Keratinocyte (primary cell): ENCODE measurements around the gene EVX2. TPM values are rescaled to one million over a fixed set of nuclear protein-coding genes. Genes with fewer than 3 reads are reported as not detected.

Source experiments
- DNase-seq: peaks from one replicate; pipeline ENCODE4 v3.0.0-alpha.2; 2011; ENCODE audit warnings: low read depth, missing footprints, low spot score
- FAIRE-seq: peaks from 2 replicates; lab custom pipeline; 2011; peaks lifted over from hg19 to GRCh38; lab: Jason Lieb, UNC
- H2AFZ ChIP-seq: 2 replicates; pipeline ENCODE4 v1.6.0; 2012; ENCODE audit warnings: low read length, control low read depth, inconsistent platforms; ENCODE audit not compliant: control insufficient read depth
- H3K27ac ChIP-seq: 2 replicates; pipeline ENCODE4 v1.5.1; 2011; ENCODE audit warnings: low read length; ENCODE audit not compliant: control insufficient read depth, insufficient read depth
- H3K27me3 ChIP-seq: 3 replicates; pipeline ENCODE4 v1.6.0; 2011; ENCODE audit warnings: low read length; ENCODE audit not compliant: control insufficient read depth, insufficient read depth; ENCODE audit errors: extremely low read depth
- H3K36me3 ChIP-seq, 2 experiments: 2 replicates in 1 of 2; 3 replicates in 1 of 2; pipeline ENCODE4 v1.5.1; 2011; ENCODE audit warnings: low read length in 2 of 2, mild to moderate bottlenecking in 1 of 2; ENCODE audit not compliant: control insufficient read depth in 2 of 2, insufficient read depth in 2 of 2; ENCODE audit errors: extremely low read depth in 1 of 2
- H3K4me1 ChIP-seq: 3 replicates; pipeline ENCODE4 v1.5.1; 2011; ENCODE audit warnings: low read length; ENCODE audit not compliant: control insufficient read depth, insufficient read depth; ENCODE audit errors: extremely low read depth
- H3K4me2 ChIP-seq: 3 replicates; pipeline ENCODE4 v1.6.0; 2011; ENCODE audit warnings: low read depth, low read length; ENCODE audit not compliant: control insufficient read depth, insufficient read depth; ENCODE audit errors: extremely low read depth
- H3K4me3 ChIP-seq, 3 experiments: fragments of 200-600 bp in 1 of 3; sonication (generic) in 1 of 3; 2 replicates in 2 of 3; 3 replicates in 1 of 3; pipeline ENCODE4 v1.5.1; 2011 to 2016; ENCODE audit warnings: low read length in 3 of 3, mild to moderate bottlenecking in 3 of 3, control low read depth in 2 of 3, inconsistent platforms in 1 of 3, low read depth in 1 of 3, mixed read lengths in 1 of 3, mixed run types in 1 of 3, moderate library complexity in 1 of 3; ENCODE audit not compliant: control insufficient read depth in 2 of 3, insufficient read depth in 2 of 3; ENCODE audit errors: extremely low read depth in 1 of 3
- H3K79me2 ChIP-seq: 2 replicates; pipeline ENCODE4 v1.6.0; 2012; ENCODE audit warnings: low read length; ENCODE audit not compliant: control insufficient read depth, insufficient read depth
- H3K9ac ChIP-seq: 3 replicates; pipeline ENCODE4 v1.6.0; 2011; ENCODE audit warnings: low read length; ENCODE audit not compliant: control insufficient read depth, insufficient read depth; ENCODE audit errors: extremely low read depth
- H3K9me1 ChIP-seq: 3 replicates; pipeline ENCODE4 v1.6.0; 2011; ENCODE audit warnings: low read length; ENCODE audit not compliant: control insufficient read depth, insufficient read depth; ENCODE audit errors: extremely low read depth
- H3K9me3 ChIP-seq: 2 replicates; pipeline ENCODE4 v1.5.1; 2012; ENCODE audit warnings: low read depth, low read length; ENCODE audit not compliant: control insufficient read depth
- H4K20me1 ChIP-seq: 3 replicates; pipeline ENCODE4 v1.6.0; 2011; ENCODE audit warnings: low read length; ENCODE audit not compliant: control insufficient read depth, insufficient read depth; ENCODE audit errors: extremely low read depth
- CTCF ChIP-seq, 3 experiments: IDR thresholded peaks in 1 of 3; conservative IDR thresholded peaks in 1 of 3; optimal IDR thresholded peaks in 1 of 3; 2 replicates in 2 of 3; 3 replicates in 1 of 3; pipeline versions ENCODE3 to v1.5.1; 2011; ENCODE audit warnings: low read length in 3 of 3, mild to moderate bottlenecking in 3 of 3, moderate library complexity in 2 of 3, control low read depth in 1 of 3, inconsistent platforms in 1 of 3; ENCODE audit not compliant: insufficient read depth in 2 of 3; ENCODE audit errors: extremely low read depth in 1 of 3
- EZH2 ChIP-seq: IDR thresholded peaks from one replicate; pipeline ENCODE4 v1.6.1; 2012; ENCODE audit warnings: inconsistent platforms, mild to moderate bottlenecking, low read length, moderate library complexity
- dilution Hi-C: fragments of 300-500 bp; cut with MboI; formaldehyde crosslinking; loops from one replicate; pipeline ENCODE4 v1.7.0; 2020; ENCODE audit warnings: low sequenced_read_pairs; ENCODE audit not compliant: extremely low pct_ligation_motif_present
- polyA plus RNA-seq, 5 experiments: library from polyadenylated mRNA; depleted of rRNA in 3 of 5; stranded (reverse) in 3 of 5; stranded (forward) in 1 of 5; unstranded in 1 of 5; fragments of >200 nt; gene quantifications; 1 replicate in 1 of 5; 2 replicates in 3 of 5; 3 replicates in 1 of 5; pipeline versions ENCODE4 v1.2.1 to v1.2.3, GENCODE V29; 2011 to 2012; ENCODE audit warnings: missing spikeins in 2 of 5, low read depth in 1 of 5, low replicate concordance in 1 of 5

Gene EVX2
- polyA plus RNA-seq, 1 donor (not counting 4 experiments of a cell fraction or from before 2014, with no cell fraction given) = not detected

- FAIRE-seq (no peak), DNase-seq (no peak)
- H3K4me2 ChIP-seq = no peak within 1 kb of the TSS
- no peak within 1 kb of the TSS for H3K4me3 ChIP-seq
- H3K36me3 ChIP-seq = no peaks in the 10 kb centered on the region
- peaks cover 3% of the 10 kb centered on the region for H4K20me1 ChIP-seq
- H2AFZ ChIP-seq = no peak within 1 kb of the TSS
- dilution Hi-C loops = no loop called here
- TF ChIP-seq EZH2 (no peak), CTCF (optimal IDR thresholded peaks at IDR 0.05 in 1 of 3, IDR thresholded peaks at IDR 0.05 in 1 of 3, conservative IDR thresholded peaks at IDR 0.05 in 1 of 3; ENCODE audit: extremely low read depth in 1 of 3, insufficient read depth in 2 of 3, low read length in 3 of 3) (no peak)
- no peak within 1 kb of the TSS for H3K27ac ChIP-seq
- no peaks in the 10 kb centered on the region for H3K9me3 ChIP-seq
- peaks cover 99% of the 10 kb centered on the region for H3K27me3 ChIP-seq
- no peaks in the 10 kb centered on the region for H3K9me1 ChIP-seq
- no peak within 1 kb of the TSS for H3K9ac ChIP-seq
- peaks cover 5% of the 10 kb centered on the region for H3K4me1 ChIP-seq
- no peaks in the 10 kb centered on the region for H3K79me2 ChIP-seq
Observed at GRCh38 chr2:176099728-176100546, 16.2 kb upstream of the EVX2 start, which contains the start of gene HOXD12. TSS of gene HOXD12 (plus strand) at chr2:176099795. CDS start at chr2:176099802, 7 bp downstream.

- Histone ChIP-seq H3K9me3 (no peaks in the 10 kb centered on the region), H3K36me3 (no peaks in the 10 kb centered on the region), H3K27me3 (peaks cover 99% of the 10 kb centered on the region), H3K27ac (no peak overlapping the region), H3K4me1 (peaks cover 5% of the 10 kb centered on the region), H3K9me1 (no peaks in the 10 kb centered on the region), H3K4me2 (no peak overlapping the region), H4K20me1 (peaks cover 3% of the 10 kb centered on the region), H3K9ac (no peak overlapping the region), H3K4me3 (no peak overlapping the region), H3K79me2 (no peaks in the 10 kb centered on the region), H2AFZ (no peak overlapping the region)
- DNase-seq = no peak
- TF ChIP-seq CTCF (optimal IDR thresholded peaks at IDR 0.05 in 1 of 3, IDR thresholded peaks at IDR 0.05 in 1 of 3, conservative IDR thresholded peaks at IDR 0.05 in 1 of 3; ENCODE audit: extremely low read depth in 1 of 3, insufficient read depth in 2 of 3, low read length in 3 of 3) = no peak
- TF ChIP-seq EZH2 = no peak
- no peak for FAIRE-seq
- dilution Hi-C loops = no loop called here
Observed at GRCh38 chr2:176099159-176099727, 15.5 kb upstream of the EVX2 start.
